Choroid plexus epithelial cell (primary cell): ENCODE results near the gene HELZ2.

ENCODE experiments used
- DNase-seq: peaks from one replicate; pipeline ENCODE4 v3.0.0-alpha.2; 2010; ENCODE audit warnings: low read depth
- H3K4me3 ChIP-seq: 2 replicates; pipeline ENCODE4 v1.5.1; 2011; ENCODE audit warnings: low read depth, mild to moderate bottlenecking, control low read depth, low read length, moderate library complexity
- TF ChIP-seq, protein P1 (sequence below): conservative IDR thresholded peaks from 2 replicates; pipeline ENCODE4 v1.5.1; 2011; ENCODE audit warnings: low read depth, mild to moderate bottlenecking, control low read depth, inconsistent platforms, low read length, moderate library complexity

Gene HELZ2

GRCh38 chr20:63586797-63587196, 12.8 kb upstream of the HELZ2 start:
- TF ChIP-seq, protein P1, sequence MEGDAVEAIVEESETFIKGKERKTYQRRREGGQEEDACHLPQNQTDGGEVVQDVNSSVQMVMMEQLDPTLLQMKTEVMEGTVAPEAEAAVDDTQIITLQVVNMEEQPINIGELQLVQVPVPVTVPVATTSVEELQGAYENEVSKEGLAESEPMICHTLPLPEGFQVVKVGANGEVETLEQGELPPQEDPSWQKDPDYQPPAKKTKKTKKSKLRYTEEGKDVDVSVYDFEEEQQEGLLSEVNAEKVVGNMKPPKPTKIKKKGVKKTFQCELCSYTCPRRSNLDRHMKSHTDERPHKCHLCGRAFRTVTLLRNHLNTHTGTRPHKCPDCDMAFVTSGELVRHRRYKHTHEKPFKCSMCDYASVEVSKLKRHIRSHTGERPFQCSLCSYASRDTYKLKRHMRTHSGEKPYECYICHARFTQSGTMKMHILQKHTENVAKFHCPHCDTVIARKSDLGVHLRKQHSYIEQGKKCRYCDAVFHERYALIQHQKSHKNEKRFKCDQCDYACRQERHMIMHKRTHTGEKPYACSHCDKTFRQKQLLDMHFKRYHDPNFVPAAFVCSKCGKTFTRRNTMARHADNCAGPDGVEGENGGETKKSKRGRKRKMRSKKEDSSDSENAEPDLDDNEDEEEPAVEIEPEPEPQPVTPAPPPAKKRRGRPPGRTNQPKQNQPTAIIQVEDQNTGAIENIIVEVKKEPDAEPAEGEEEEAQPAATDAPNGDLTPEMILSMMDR, result no peak
- DNase-seq, result no peak
- no peak overlapping the region for H3K4me3 ChIP-seq

DNA sequence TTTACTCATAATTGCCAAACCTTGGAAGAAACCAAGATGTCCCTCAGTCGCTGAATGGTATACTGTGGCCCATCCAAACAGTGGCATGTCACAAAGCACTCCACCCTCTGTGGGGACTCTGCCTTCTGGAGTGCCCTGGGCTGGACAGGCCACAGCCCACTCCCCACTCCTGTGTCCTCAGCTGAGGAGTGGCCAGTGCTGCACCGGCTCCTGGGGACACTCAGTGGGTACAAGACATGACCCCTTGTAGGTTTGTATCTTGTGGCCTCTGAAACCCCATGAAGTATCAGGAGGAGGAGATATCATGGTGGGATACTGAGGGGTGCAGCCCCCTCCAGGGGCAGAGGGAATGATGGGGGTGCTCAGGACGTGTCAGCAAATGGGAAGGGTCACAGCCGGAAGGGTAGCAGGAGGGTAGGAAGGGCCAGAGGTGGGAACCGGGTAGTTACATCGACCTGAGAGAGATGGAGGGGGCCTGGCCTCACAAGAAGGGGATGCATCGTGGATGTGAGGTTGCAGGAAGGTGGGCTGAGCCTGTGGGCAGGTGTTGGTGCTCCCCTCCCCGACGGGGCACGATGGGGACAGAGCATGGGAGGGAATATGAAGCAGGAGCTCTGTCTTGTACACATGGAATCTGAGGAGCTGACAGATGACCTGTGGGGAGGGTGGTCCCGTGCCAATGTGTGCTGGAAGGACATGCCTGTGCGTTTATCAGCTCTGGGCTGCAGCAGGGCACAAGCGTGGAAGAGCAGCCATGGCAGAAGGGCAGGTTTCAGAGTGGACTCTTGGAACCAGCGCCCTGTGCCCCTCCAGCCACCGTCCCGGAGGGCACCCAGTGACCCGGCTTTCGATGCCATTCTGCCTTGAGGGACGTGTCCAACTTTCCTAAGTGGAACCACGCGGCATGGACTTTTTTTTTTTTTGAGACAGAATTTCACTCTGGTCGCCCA, 11.9 kb upstream of the HELZ2 start:
- no peak overlapping the region for H3K4me3 ChIP-seq
- DNase-seq, result no peak
- TF ChIP-seq, protein P1, result no peak

DNA sequence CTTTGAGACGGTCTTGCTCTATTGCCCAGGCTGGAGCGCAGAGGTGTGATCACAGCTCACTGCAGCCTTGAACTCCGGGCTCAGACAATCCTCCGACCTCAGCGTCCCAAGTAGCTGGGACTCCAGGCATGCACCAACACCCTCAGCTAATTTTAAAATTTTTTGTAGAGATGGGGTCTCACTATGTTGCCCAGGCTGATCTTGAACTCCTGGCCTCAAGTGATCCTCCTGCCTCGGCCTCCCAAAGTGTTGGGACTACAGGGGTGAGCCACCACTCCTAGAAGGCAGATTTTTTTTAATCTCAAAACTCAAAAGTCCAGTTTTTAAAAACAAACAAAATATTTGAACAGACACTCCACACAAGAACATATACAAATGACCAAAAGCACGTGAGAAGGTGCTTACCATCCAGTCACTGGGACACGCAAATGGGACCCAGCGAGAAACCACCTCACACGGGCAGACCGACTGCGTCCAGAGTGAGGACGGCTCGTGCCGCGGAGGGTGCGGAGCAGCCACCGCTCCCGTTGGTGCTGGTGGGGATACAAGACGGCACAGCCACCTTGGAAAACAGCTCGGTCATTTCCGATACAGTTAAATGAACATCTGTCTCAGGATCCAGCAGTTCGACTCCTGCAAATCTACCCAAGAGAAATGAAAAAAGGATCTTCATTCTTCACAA, 8.5 kb upstream of the HELZ2 start:
- peak overlapping the region; percentile 17 for H3K4me3 ChIP-seq
- no peak for DNase-seq
- TF ChIP-seq, protein P1, result no peak

- peak; percentile 83 for DNase-seq
- H3K4me3 ChIP-seq, result no peak overlapping the region
- TF ChIP-seq, protein P1, result peak; percentile 84
Observed at GRCh38 chr20:63580796-63581461, 6.9 kb upstream of the HELZ2 start.

GRCh38 chr20:63579017-63579694, 5.1 kb upstream of the HELZ2 start:
- no peak overlapping the region for H3K4me3 ChIP-seq

More at GRCh38 chr20:63579017-63579694, 5.1 kb upstream of the HELZ2 start:
- no peak for DNase-seq
- TF ChIP-seq, protein P1, result no peak
